Testis (tissue), 2 donors: ENCODE data around the gene SLC6A17.

Source experiments
- CTCF ChIP-seq, 3 experiments: fragments of 450-650 bp in 2 of 3; fragments of 200-600 bp in 1 of 3; sonication (generic) in 1 of 3; IDR thresholded peaks; one replicate each; pipeline ENCODE4 v1.5.1; 2016 to 2019; ENCODE audit warnings: antibody characterized with exemption in 3 of 3, mild to moderate bottlenecking in 2 of 3, moderate library complexity in 1 of 3
- POLR2A ChIP-seq: fragments of 450-650 bp; IDR thresholded peaks from one replicate; pipeline ENCODE4 v1.6.1; 2017; ENCODE audit warnings: antibody characterized with exemption, mild to moderate bottlenecking, moderate library complexity

- no peak for TF ChIP-seq CTCF (IDR thresholded peaks at IDR 0.05)
- TF ChIP-seq POLR2A, result no peak
Observed at GRCh38 chr1:110200666-110201065, 50.4 kb downstream of the SLC6A17 start.
